ENCODE results near the gene DAPK2.
"Not testable (repeated sequence)": the region's sequence is repeated elsewhere in the genome, so short reads cannot be mapped to it uniquely, and the experiment has no call there.

DAPK2 gene

DNA sequence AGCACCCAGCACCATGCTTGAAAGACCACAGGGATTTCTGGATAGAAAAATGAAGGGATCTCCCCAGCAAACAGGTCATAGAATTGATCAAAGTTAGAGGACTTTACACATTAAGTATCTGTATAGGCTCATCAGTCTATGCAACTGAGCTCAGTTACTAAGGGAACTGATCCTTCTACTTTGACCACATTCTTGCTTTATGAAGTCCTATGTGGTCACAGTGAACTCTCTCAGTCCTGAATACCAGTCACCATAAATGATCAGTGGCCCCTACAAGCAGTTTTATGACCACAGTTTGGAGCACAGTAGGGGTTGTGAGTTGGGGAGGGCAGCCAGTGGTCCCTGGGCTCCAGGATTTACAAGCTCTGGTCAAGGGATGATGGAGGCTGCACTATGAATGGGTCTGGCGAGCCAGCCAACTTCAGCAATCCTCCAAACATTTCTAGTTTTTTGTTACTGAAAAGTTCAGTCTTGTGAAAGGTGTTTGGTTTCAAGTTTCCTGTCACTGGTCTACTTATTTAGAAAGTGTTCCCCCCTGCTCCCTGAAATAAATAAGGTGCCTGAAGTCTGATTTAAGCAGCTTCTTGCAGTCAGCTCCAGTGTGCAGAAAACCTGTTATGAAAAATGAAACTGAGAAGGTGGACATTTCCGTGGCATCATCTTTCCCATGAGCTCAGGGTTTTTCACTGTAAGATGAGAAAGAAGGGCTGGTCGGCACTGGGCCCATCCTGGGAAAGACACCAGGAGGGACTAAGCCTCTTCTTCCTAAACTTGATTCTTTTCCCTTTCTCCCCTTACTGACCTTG, 75.5 kb downstream of the DAPK2 start:
- DNase-seq: no peak

- no peak for DNase-seq
Observed at GRCh38 chr15:63969652-63970421, 76.4 kb downstream of the DAPK2 start.

- no peak for DNase-seq
Observed at GRCh38 chr15:63968700-63969099, 77.6 kb downstream of the DAPK2 start.

DNA sequence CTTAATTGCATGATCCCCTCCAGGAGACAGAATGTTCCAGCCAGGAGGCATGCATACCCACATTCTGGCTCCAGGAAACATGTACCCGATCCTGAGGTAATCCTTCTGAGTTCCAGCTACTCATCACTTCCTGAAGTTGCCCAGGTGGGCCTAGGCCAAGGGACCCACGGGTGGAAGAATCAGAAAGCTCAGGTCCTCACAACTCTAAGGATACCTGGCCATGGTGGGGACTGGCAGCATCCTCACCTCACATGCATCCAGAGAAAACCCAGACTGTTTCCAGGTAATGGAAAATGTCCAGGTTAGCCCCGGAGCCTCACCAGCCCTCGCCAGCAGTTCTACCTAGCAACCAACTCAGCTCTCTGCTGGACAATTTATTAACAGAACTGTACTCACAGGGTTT, 78.2 kb downstream of the DAPK2 start:
- no peak for DNase-seq

- DNase-seq: no peak
Observed at GRCh38 chr15:63967616-63968015, 78.7 kb downstream of the DAPK2 start.

DNA sequence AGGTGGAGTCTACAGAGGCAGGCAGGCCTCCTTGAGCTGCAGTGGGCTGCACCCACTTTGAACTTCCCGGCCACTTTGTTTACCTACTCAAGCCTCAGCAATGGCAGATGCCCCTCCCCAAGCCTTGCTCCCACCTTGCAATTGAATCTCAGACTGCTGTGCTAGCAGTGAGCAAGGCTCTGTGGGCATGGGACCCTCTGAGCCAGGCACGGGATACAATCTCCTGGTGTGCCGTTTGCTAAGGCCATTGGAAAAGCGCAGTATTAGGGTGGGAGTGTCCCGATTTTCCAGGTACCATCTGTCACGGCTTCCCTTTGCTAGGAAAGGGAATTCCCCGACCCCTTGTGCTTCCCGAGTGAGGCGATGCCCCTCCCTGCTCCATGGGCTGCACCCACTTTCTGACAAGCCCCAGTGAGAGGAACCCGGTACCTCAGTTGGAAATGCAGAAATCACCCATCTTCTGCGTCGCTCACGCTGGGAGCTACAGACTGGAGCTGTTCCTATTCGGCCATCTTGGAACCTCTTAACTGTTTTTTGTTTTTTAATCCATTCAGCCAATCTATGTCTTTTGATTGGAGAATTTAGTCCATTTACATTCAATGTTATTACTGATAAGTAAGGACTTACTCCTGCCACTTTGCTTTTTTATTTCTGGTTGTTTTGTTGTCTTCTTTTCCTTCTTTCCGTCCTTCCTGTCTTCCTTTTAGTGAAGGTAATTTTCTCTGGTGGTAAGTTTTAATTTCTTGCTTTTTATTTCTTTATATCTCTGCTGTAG, 83.2 kb downstream of the DAPK2 start:
- DNase-seq: not testable (repeated sequence)

DNA sequence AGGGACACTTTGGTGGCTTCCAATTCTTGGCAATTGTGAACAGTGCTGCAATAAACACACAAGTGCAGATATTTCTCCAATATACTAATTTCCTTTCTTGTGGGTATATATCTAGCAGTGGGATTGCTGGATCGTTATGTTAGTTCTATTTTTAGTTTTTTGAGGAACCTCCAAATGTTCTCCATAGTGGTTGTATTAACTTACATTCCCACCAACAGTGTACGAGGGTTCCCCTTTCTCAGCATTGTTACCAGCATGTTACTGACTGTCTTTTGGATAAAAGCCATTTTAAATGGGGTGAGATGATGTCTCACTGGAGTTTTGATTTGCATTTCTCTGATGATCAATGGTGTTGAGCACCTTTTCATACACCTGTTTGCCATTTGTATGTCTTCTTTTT, 92.8 kb downstream of the DAPK2 start:
- DNase-seq: no peak

DNA sequence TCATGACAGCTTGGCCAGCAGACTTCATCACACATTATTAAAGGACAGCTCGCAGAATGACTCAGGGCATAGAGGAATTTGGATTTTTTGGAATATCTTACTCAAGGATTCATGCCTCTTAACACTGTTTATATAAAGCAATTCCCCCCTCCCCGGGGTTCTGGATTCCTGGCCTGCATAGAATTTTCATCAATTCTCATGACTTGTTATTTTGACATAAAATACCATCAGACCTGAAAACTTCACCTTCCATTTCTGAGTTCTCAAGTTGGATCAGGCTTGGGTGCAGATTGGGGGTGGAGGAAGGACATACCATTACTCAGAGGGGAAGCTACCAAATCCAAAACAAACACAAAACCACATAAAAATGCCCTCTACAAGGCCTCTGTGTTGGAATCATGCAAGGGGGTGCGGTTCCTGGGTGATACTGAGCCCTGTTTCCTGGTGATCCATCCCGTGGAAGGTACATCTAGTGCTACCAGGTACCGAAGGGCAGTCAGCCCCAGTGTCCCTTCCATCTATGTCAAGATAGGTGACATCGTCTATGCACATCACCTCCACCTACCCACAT, 95.3 kb downstream of the DAPK2 start:
- no peak for DNase-seq

GRCh38 chr15:63948971-63949370, 97.3 kb downstream of the DAPK2 start:
- no peak for DNase-seq

DNA sequence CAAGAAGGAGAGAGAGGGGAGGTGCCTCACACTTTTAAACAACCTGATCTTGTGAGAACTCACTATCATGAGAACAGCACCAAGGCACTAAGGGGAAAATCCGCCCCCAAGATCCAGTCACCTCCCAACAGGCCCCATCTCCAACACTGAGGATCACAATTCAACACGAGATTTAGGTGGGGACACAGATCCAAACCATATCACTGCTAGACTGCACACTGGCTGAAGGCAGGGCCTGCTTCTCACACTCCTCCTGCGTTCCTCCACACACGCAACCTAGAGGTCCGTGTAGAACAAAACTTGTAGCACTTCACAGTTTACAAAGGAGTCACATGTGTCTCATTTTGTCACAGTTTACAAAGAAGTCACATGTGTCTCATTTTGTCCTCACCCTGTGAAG, 97.8 kb downstream of the DAPK2 start:
- no peak for DNase-seq

GRCh38 chr15:63947228-63947627, 99.1 kb downstream of the DAPK2 start:
- no peak for DNase-seq

GRCh38 chr15:63946524-63947065, 99.7 kb downstream of the DAPK2 start:
- no peak for DNase-seq

DNA sequence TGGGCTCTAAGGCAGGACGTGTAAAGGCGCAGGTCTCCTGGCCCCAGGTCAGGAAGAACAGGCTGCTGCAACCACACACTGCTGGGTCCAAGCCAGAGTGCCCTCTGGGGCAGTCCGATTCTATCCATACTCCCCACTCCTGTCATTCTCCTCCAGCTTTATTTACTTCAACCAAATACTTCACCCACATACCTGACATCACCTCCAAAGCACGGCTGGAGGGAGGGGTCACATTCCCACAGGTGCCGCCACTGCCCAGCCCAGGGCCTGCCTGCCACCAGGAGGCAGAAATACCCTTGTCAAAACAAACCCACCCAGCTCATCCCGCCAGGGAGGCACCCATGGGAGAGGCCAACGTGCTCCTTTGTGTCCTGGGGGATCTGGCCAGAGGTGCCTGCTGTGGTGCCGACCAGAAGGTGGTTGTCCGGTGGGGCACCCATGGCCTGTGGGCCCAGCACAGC, 100.4 kb downstream of the DAPK2 start:
- DNase-seq: no peak

DNA sequence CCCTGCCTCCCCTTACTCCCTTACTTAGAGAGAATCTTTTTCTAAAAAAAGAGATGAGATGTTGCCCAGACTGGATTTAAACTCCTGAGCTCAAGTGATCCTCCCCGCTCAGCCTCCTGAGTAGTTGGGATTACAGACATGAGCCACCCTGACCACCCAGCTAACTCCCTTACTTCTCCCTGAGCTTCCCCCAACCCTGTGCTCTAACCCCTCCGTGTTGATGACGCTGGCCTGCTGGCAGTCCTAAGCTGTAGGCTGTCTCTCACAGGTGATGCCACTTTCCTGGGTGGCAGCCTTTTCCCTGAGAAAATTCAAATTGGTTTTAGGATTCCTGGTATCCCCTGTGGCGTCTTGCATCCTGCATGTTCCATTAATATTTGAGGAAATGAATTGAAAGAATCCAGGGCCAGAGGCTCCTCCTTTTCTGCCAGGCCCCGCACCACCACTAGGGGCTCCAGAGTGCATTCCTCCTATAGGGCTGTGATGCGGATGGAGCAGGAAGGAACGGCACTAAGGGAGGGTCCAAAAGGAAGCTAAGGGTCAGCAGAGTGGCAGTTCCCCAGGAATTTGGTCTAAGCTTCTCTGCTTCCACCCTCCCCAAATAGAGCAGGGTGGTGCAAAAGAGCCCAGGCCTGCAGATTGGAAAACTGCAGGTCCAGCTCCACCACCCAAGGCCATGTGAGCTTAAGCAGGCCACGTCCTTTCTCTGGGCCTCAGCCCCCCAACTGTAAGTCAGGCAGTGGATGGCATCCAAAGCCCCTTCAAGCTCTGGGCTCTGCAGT, 101.1 kb downstream of the DAPK2 start:
- no peak for DNase-seq

DNA sequence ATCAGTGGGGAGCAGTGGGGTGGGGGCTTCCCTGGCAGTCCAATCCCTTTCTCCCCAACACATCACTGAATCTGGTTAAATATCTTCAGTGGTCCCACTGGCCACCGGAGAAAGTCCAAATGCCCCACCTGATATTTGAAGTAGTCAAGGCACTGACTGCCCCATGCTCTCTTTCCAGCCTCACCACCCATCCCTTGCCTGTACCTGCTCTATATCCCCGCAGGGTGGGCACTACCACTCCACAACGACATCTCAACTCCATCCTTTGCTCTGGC, 101.7 kb downstream of the DAPK2 start:
- DNase-seq: no peak

GRCh38 chr15:63943829-63944680, 102.2 kb downstream of the DAPK2 start:
- no peak for DNase-seq

GRCh38 chr15:63942486-63943365, 103.6 kb downstream of the DAPK2 start:
- no peak for DNase-seq

GRCh38 chr15:63941698-63942465, 104.4 kb downstream of the DAPK2 start:
- DNase-seq: no peak

GRCh38 chr15:63940966-63941620, 105.2 kb downstream of the DAPK2 start:
- no peak for DNase-seq
